GM12891 (cell line): ENCODE results near the gene SIN3A.

Source experiments
- POLR2A ChIP-seq: IDR thresholded peaks from 2 replicates; pipeline ENCODE4 v1.6.1; 2011; ENCODE audit warnings: low read depth, low read length, control low read depth
- POLR2AphosphoS5 ChIP-seq: IDR thresholded peaks from 2 replicates; pipeline ENCODE4 v1.6.1; 2011; ENCODE audit warnings: low read depth, low read length, control low read depth
- POU2F2 ChIP-seq: IDR thresholded peaks from 2 replicates; pipeline ENCODE4 v1.6.1; 2011; ENCODE audit warnings: low read depth, mild to moderate bottlenecking, control low read depth, low read length, moderate library complexity
- TAF1 ChIP-seq: IDR thresholded peaks from 2 replicates; pipeline ENCODE4 v1.6.1; 2011; ENCODE audit warnings: low read depth, low read length, control low read depth

DNA sequence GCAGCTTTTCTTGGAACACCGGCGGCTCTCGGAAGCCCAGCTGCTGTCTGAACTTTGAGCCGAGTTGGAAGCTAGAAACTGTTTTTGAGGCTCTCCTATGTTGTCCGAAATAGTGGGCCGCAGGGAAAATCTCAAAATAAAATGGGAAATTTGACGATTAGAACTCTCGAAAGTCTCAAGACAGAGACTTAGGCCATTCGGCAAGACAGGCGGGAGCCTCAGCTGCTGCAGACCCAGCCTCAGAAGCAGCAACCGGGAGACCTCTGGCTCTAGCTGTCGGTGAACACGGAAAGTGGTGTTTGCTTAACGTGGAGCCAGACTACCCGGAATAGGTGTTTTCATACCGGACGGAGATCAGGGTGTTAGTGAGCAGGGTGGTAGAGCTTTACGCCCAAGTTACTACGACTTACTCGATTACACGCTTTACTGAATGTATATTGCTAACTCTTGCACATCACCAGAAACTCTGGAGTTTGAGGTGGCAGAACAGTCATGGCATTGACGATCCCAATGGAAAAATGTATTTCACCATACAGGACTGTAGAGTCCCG is 82.7 kb downstream of the SIN3A start:
- TF ChIP-seq POLR2A (no peak), POLR2AphosphoS5 (no peak), TAF1 (no peak), POU2F2 (no peak)
